HepG2 (cell line): ENCODE measurements around the gene MSMP. TPM values are rescaled to one million over a fixed set of nuclear protein-coding genes. Genes with fewer than 3 reads are reported as not detected.

ENCODE experiments used
- ATAC-seq: fragments of 200-7000 bp; cut with Tn5 transposase; 3 replicates; pipeline ENCODE4 v1.9.1; 2020; ENCODE audit warnings: mild to moderate bottlenecking, moderate library complexity
- BruUV-seq: library from RNA; stranded (reverse); fragments of 400-500 nt; replicated peaks from 2 replicates; lab custom pipeline; 2021; lab: Mats Ljungman, UMichigan
- CTCF ChIA-PET: fragments of 300-600 bp; formaldehyde crosslinking; extraction: SDS; loops from one replicate; lab custom pipeline; 2021; ENCODE audit warnings: low total read pairs, inconsistent platforms, low intra/inter-chr PET ratio; lab: Yijun Ruan, JAX
- POLR2A ChIA-PET: fragments of 350-600 bp; sonication (Branson Sonifier 250); formaldehyde crosslinking; loops from one replicate; lab custom pipeline; 2020; ENCODE audit warnings: antibody characterized with exemption, inconsistent platforms; lab: Yijun Ruan, JAX
- DNase-seq: peaks from one replicate; pipeline ENCODE4 v3.0.0-alpha.2; 2015; ENCODE audit warnings: low spot score
- FAIRE-seq: peaks from 3 replicates; lab custom pipeline; 2011; peaks lifted over from hg19 to GRCh38; lab: Jason Lieb, UNC
- H2AFZ ChIP-seq: one replicate; pipeline ENCODE4 v1.6.1; 2011; ENCODE audit warnings: low read length, inconsistent platforms
- H3K27ac ChIP-seq: fragments of 300-600 bp; 3 replicates; pipeline ENCODE4 v1.8.0; 2011; ENCODE audit warnings: mixed run types, mild to moderate bottlenecking, mixed read lengths, low read length, inconsistent platforms; ENCODE audit not compliant: insufficient read depth; ENCODE audit errors: extremely low read length
- H3K27me3 ChIP-seq, 2 experiments: fragments of 200-600 bp in 1 of 2; 2 replicates in 1 of 2; 3 replicates in 1 of 2; pipeline versions ENCODE4 v1.6.0 to v1.8.0; 2011; ENCODE audit warnings: low read length in 2 of 2, mild to moderate bottlenecking in 2 of 2, moderate library complexity in 2 of 2, inconsistent platforms in 1 of 2; ENCODE audit not compliant: insufficient read depth in 2 of 2, control insufficient read depth in 1 of 2
- H3K36me3 ChIP-seq, 2 experiments: fragments of 200-600 bp in 1 of 2; replicated peaks in 1 of 2; 2 replicates in 1 of 2; 3 replicates in 1 of 2; pipeline versions ENCODE4 v1.5.1 to v1.8.0; 2011; ENCODE audit warnings: low read length in 2 of 2, inconsistent platforms in 1 of 2; ENCODE audit not compliant: insufficient read depth in 2 of 2, control insufficient read depth in 1 of 2
- H3K4me1 ChIP-seq: 2 replicates; pipeline ENCODE4 v1.5.1; 2012; ENCODE audit warnings: low read length, inconsistent platforms; ENCODE audit not compliant: insufficient read depth
- H3K4me2 ChIP-seq: 2 replicates; pipeline ENCODE4 v1.6.0; 2011; ENCODE audit warnings: low read depth, low read length, inconsistent platforms
- H3K4me3 ChIP-seq, 3 experiments: fragments of 200-600 bp in 1 of 3; sonication (generic), shearing (Covaris generic) in 1 of 3; replicated peaks in 1 of 3; 2 replicates each; pipeline ENCODE4 v1.5.1; 2011 to 2016; ENCODE audit warnings: low read length in 3 of 3, inconsistent platforms in 2 of 3, low read depth in 2 of 3, mild to moderate bottlenecking in 2 of 3, control low read depth in 1 of 3, mixed read lengths in 1 of 3; ENCODE audit not compliant: insufficient read depth in 1 of 3
- H3K79me2 ChIP-seq: one replicate; pipeline ENCODE4 v1.6.1; 2011; ENCODE audit warnings: low read length, inconsistent platforms; ENCODE audit not compliant: insufficient read depth
- H3K9ac ChIP-seq: 2 replicates; pipeline ENCODE4 v1.6.0; 2011; ENCODE audit warnings: mild to moderate bottlenecking, low read depth, low read length, inconsistent platforms; ENCODE audit not compliant: insufficient read depth
- H3K9me3 ChIP-seq: 2 replicates; pipeline ENCODE4 v1.5.1; 2012; ENCODE audit warnings: mild to moderate bottlenecking, low read length
- H4K20me1 ChIP-seq: 2 replicates; pipeline ENCODE4 v1.6.0; 2011; ENCODE audit warnings: inconsistent platforms, mild to moderate bottlenecking, low read length, moderate library complexity; ENCODE audit not compliant: insufficient read depth
- REXO4 ChIP-seq: sonication (generic); formaldehyde crosslinking; IDR thresholded peaks from 2 replicates; pipeline ENCODE4 v1.8.0; 2022; ENCODE audit warnings: missing genetic modification reagents, mild to moderate bottlenecking, borderline replicate concordance
- RFX5 ChIP-seq: IDR thresholded peaks from 2 replicates; pipeline ENCODE4 v1.6.1; 2011; ENCODE audit warnings: low read depth, low read length, improper control_type of control experiment
- RFXANK ChIP-seq: IDR thresholded peaks from 2 replicates; pipeline ENCODE4 v1.6.1; 2016
- RFXAP ChIP-seq: sonication (generic); formaldehyde crosslinking; IDR thresholded peaks from 2 replicates; pipeline ENCODE4 v1.4.0; 2020; ENCODE audit warnings: missing genetic modification reagents, borderline replicate concordance
- TBP ChIP-seq: sonication (generic); formaldehyde crosslinking; IDR thresholded peaks from 2 replicates; pipeline ENCODE4 v1.5.0; 2020; ENCODE audit warnings: missing genetic modification reagents
- ZFX ChIP-seq: sonication (generic); formaldehyde crosslinking; IDR thresholded peaks from 2 replicates; pipeline ENCODE4 v1.4.0; 2020; ENCODE audit warnings: mild to moderate bottlenecking, low read depth, missing genetic modification reagents, moderate library complexity
- ZNF383 ChIP-seq: sonication (generic); formaldehyde crosslinking; IDR thresholded peaks from 2 replicates; pipeline ENCODE4 v1.4.0; 2020; ENCODE audit warnings: missing genetic modification reagents, mild to moderate bottlenecking, borderline replicate concordance
- ZNF510 ChIP-seq: sonication (generic); formaldehyde crosslinking; IDR thresholded peaks from 2 replicates; pipeline ENCODE4 v1.4.0; 2020; ENCODE audit warnings: low read depth, mild to moderate bottlenecking, missing genetic modification reagents
- ZNF776 ChIP-seq: sonication (generic); formaldehyde crosslinking; IDR thresholded peaks from 2 replicates; pipeline ENCODE4 v1.4.0; 2020; ENCODE audit warnings: mild to moderate bottlenecking, missing genetic modification reagents
- WGBS: methylation state at CpG from one replicate; pipeline ENCODE4 v1.1.6; 2017; ENCODE audit warnings: low lambda C conversion rate; 5-methylcytosine and 5-hydroxymethylcytosine counted together
- in situ Hi-C: cut with HindIII; loops from 2 replicates; pipeline ENCODE4 v1.10.0; 2017; ENCODE audit warnings: low pct_unique_long_range_greater_than_20kb; ENCODE audit not compliant: extremely low pct_ligation_motif_present
- intact Hi-C: fragments of 100-400 bp; cut with micrococcal nuclease; formaldehyde crosslinking; loops from one replicate; pipeline ENCODE4 v1.10.0; 2022; ENCODE audit not compliant: unreplicated experiment
- polyA plus RNA-seq, 8 experiments: library from polyadenylated mRNA; depleted of rRNA in 3 of 8; stranded (reverse) in 7 of 8; unstranded in 1 of 8; fragments of >200 nt; fragmentation: Illumina TruSeq in 4 of 8; extraction: Trizol in 4 of 8; gene quantifications; 2 replicates each; pipeline versions ENCODE4 v1.2.1 to v1.2.3, GENCODE V29; 2011 to 2016; ENCODE audit warnings: low read depth in 4 of 8, missing spikeins in 1 of 8, mixed read lengths in 1 of 8; ENCODE audit not compliant: insufficient read depth in 1 of 8
- total RNA-seq, 5 experiments: library from RNA; depleted of rRNA; stranded (reverse); fragments of >200 nt; fragmentation: Illumina TruSeq; extraction: Trizol; gene quantifications; 2 replicates each; pipeline ENCODE4 v1.2.3, GENCODE V29; 2016; ENCODE audit warnings: low read depth in 1 of 5
- TF ChIP-seq, protein P1 (sequence below): sonication (generic); formaldehyde crosslinking; IDR thresholded peaks from 2 replicates; pipeline ENCODE4; 2020; ENCODE audit warnings: missing genetic modification reagents, mild to moderate bottlenecking, borderline replicate concordance

MSMP gene
- total and polyA plus RNA-seq, 2 of the 13 experiments (the other 11 are each of a cell fraction or from before 2014, with no cell fraction given), result 0.24 to 0.46 TPM

GRCh38 chr9:35727676-35728040 is 26.4 kb downstream of the MSMP start (continued):
- TF ChIP-seq, protein P1, sequence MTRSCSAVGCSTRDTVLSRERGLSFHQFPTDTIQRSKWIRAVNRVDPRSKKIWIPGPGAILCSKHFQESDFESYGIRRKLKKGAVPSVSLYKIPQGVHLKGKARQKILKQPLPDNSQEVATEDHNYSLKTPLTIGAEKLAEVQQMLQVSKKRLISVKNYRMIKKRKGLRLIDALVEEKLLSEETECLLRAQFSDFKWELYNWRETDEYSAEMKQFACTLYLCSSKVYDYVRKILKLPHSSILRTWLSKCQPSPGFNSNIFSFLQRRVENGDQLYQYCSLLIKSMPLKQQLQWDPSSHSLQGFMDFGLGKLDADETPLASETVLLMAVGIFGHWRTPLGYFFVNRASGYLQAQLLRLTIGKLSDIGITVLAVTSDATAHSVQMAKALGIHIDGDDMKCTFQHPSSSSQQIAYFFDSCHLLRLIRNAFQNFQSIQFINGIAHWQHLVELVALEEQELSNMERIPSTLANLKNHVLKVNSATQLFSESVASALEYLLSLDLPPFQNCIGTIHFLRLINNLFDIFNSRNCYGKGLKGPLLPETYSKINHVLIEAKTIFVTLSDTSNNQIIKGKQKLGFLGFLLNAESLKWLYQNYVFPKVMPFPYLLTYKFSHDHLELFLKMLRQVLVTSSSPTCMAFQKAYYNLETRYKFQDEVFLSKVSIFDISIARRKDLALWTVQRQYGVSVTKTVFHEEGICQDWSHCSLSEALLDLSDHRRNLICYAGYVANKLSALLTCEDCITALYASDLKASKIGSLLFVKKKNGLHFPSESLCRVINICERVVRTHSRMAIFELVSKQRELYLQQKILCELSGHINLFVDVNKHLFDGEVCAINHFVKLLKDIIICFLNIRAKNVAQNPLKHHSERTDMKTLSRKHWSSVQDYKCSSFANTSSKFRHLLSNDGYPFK (CRISPR knock-in tag), result peak; percentile 40; the same call in 1 of the 2 replicates
- TF ChIP-seq REXO4 (CRISPR knock-in tag), result no peak
- TF ChIP-seq ZFX (CRISPR knock-in tag), result peak; percentile 32; the same call in 1 of the 2 replicates
- no peak for TF ChIP-seq TBP (CRISPR knock-in tag)

- no peak overlapping the region for H3K4me3 ChIP-seq
- 0 out of 2 replicates have a peak overlapping the region, but pooled peaks have one; percentile 98 for H3K4me2 ChIP-seq
- H2AFZ ChIP-seq, result no peak overlapping the region
- ATAC-seq, result 0 out of 3 replicates have a peak, but pooled peaks have one; percentile 5
- TF ChIP-seq ZNF383 (CRISPR knock-in tag), result no peak
- no peak for TF ChIP-seq ZNF776 (CRISPR knock-in tag)
- peak; percentile 98 for TF ChIP-seq RFX5
- no peak for TF ChIP-seq ZNF510 (CRISPR knock-in tag)
- peak; percentile 98 for TF ChIP-seq RFXANK (CRISPR knock-in tag)
- peak; percentile 97 for TF ChIP-seq RFXAP (CRISPR knock-in tag)
- TF ChIP-seq, all 625 proteins: peak for 3
- no TSS peak for BruUV-seq
- Histone ChIP-seq H3K79me2 (peaks cover 53% of the 10 kb centered on the region), H3K9ac (no peak overlapping the region), H4K20me1 (peaks cover 30% of the 10 kb centered on the region), H3K27me3 (no peaks in the 10 kb centered on the region; a peak in 1 of 5 replicates), H3K4me1 (peaks cover 52% of the 10 kb centered on the region), H3K27ac (peak overlapping the region; percentile 77), H3K36me3 (peaks cover 19 to 42% of the 10 kb centered on the region in 2 experiments), H3K9me3 (no peaks in the 10 kb centered on the region)
- ChIA-PET POLR2A (interaction anchor here (1.1 to 3.5 kb wide), 11 partner anchors 9 to 88 kb away, joined by 3 to 44 read pairs (median 9); partner anchors contain the start of genes ARHGEF39, CCDC107, GBA2 and HINT2), CTCF (no interaction called here)
- intact Hi-C loops, result no loop called here
- in situ Hi-C loops, result loop anchor here (5.0 kb wide), 1 partner anchor 60 kb away; the partner anchor contains the start of gene ARHGEF39
- FAIRE-seq (no peak), DNase-seq (peak; percentile 35)
- WGBS, result 96% methylated on average over 3 of the region's 3 CpGs
Measured at GRCh38 chr9:35726931-35727330, 27.1 kb downstream of the MSMP start.
